HepG2 (cell line): ENCODE measurements around the gene SIGLEC7. TPM values are rescaled to one million over a fixed set of nuclear protein-coding genes. Genes with fewer than 3 reads are reported as not detected.

Experiments
- ATAC-seq: fragments of 200-7000 bp; cut with Tn5 transposase; 3 replicates; pipeline ENCODE4 v1.9.1; 2020; ENCODE audit warnings: mild to moderate bottlenecking, moderate library complexity
- BruUV-seq: library from RNA; stranded (reverse); fragments of 400-500 nt; replicated peaks from 2 replicates; lab custom pipeline; 2021; lab: Mats Ljungman, UMichigan
- CTCF ChIA-PET: fragments of 300-600 bp; formaldehyde crosslinking; extraction: SDS; loops from one replicate; lab custom pipeline; 2021; ENCODE audit warnings: low total read pairs, inconsistent platforms, low intra/inter-chr PET ratio; lab: Yijun Ruan, JAX
- POLR2A ChIA-PET: fragments of 350-600 bp; sonication (Branson Sonifier 250); formaldehyde crosslinking; loops from one replicate; lab custom pipeline; 2020; ENCODE audit warnings: antibody characterized with exemption, inconsistent platforms; lab: Yijun Ruan, JAX
- DNase-seq: peaks from one replicate; pipeline ENCODE4 v3.0.0-alpha.2; 2015; ENCODE audit warnings: low spot score
- FAIRE-seq: peaks from 3 replicates; lab custom pipeline; 2011; peaks lifted over from hg19 to GRCh38; lab: Jason Lieb, UNC
- H2AFZ ChIP-seq: one replicate; pipeline ENCODE4 v1.6.1; 2011; ENCODE audit warnings: low read length, inconsistent platforms
- H3K27ac ChIP-seq: fragments of 300-600 bp; 3 replicates; pipeline ENCODE4 v1.8.0; 2011; ENCODE audit warnings: mixed run types, mild to moderate bottlenecking, mixed read lengths, low read length, inconsistent platforms; ENCODE audit not compliant: insufficient read depth; ENCODE audit errors: extremely low read length
- H3K27me3 ChIP-seq, 2 experiments: fragments of 200-600 bp in 1 of 2; 2 replicates in 1 of 2; 3 replicates in 1 of 2; pipeline versions ENCODE4 v1.6.0 to v1.8.0; 2011; ENCODE audit warnings: low read length in 2 of 2, mild to moderate bottlenecking in 2 of 2, moderate library complexity in 2 of 2, inconsistent platforms in 1 of 2; ENCODE audit not compliant: insufficient read depth in 2 of 2, control insufficient read depth in 1 of 2
- H3K36me3 ChIP-seq, 2 experiments: fragments of 200-600 bp in 1 of 2; replicated peaks in 1 of 2; 2 replicates in 1 of 2; 3 replicates in 1 of 2; pipeline versions ENCODE4 v1.5.1 to v1.8.0; 2011; ENCODE audit warnings: low read length in 2 of 2, inconsistent platforms in 1 of 2; ENCODE audit not compliant: insufficient read depth in 2 of 2, control insufficient read depth in 1 of 2
- H3K4me1 ChIP-seq: 2 replicates; pipeline ENCODE4 v1.5.1; 2012; ENCODE audit warnings: low read length, inconsistent platforms; ENCODE audit not compliant: insufficient read depth
- H3K4me2 ChIP-seq: 2 replicates; pipeline ENCODE4 v1.6.0; 2011; ENCODE audit warnings: low read depth, low read length, inconsistent platforms
- H3K4me3 ChIP-seq, 3 experiments: fragments of 200-600 bp in 1 of 3; sonication (generic), shearing (Covaris generic) in 1 of 3; replicated peaks in 1 of 3; 2 replicates each; pipeline ENCODE4 v1.5.1; 2011 to 2016; ENCODE audit warnings: low read length in 3 of 3, inconsistent platforms in 2 of 3, low read depth in 2 of 3, mild to moderate bottlenecking in 2 of 3, control low read depth in 1 of 3, mixed read lengths in 1 of 3; ENCODE audit not compliant: insufficient read depth in 1 of 3
- H3K79me2 ChIP-seq: one replicate; pipeline ENCODE4 v1.6.1; 2011; ENCODE audit warnings: low read length, inconsistent platforms; ENCODE audit not compliant: insufficient read depth
- H3K9ac ChIP-seq: 2 replicates; pipeline ENCODE4 v1.6.0; 2011; ENCODE audit warnings: mild to moderate bottlenecking, low read depth, low read length, inconsistent platforms; ENCODE audit not compliant: insufficient read depth
- H3K9me3 ChIP-seq: 2 replicates; pipeline ENCODE4 v1.5.1; 2012; ENCODE audit warnings: mild to moderate bottlenecking, low read length
- H4K20me1 ChIP-seq: 2 replicates; pipeline ENCODE4 v1.6.0; 2011; ENCODE audit warnings: inconsistent platforms, mild to moderate bottlenecking, low read length, moderate library complexity; ENCODE audit not compliant: insufficient read depth
- DBP ChIP-seq: sonication (generic); formaldehyde crosslinking; IDR thresholded peaks from 2 replicates; pipeline ENCODE4 v1.4.0; 2020; ENCODE audit warnings: missing genetic modification reagents; ENCODE audit errors: not compliant biosample characterization
- FLYWCH1 ChIP-seq: sonication (generic); formaldehyde crosslinking; IDR thresholded peaks from 2 replicates; pipeline ENCODE4 v1.8.1; 2023; ENCODE audit warnings: mild to moderate bottlenecking, missing genetic modification reagents
- HIVEP1 ChIP-seq: sonication (generic); formaldehyde crosslinking; IDR thresholded peaks from 2 replicates; pipeline ENCODE4 v1.4.0; 2020; ENCODE audit warnings: mild to moderate bottlenecking, missing genetic modification reagents
- HMGA1 ChIP-seq: sonication (generic); formaldehyde crosslinking; conservative IDR thresholded peaks from 2 replicates; pipeline ENCODE4 v1.4.0; 2020; ENCODE audit warnings: missing genetic modification reagents
- MAX ChIP-seq: IDR thresholded peaks from 2 replicates; pipeline ENCODE4 v1.6.1; 2012; ENCODE audit warnings: inconsistent platforms
- NR2F6 ChIP-seq, 2 experiments: IDR thresholded peaks; 2 replicates each; pipeline ENCODE4 v1.6.1; 2016; ENCODE audit warnings: antibody characterized with exemption in 1 of 2, mild to moderate bottlenecking in 1 of 2
- NRL ChIP-seq: sonication (generic); formaldehyde crosslinking; IDR thresholded peaks from 2 replicates; pipeline ENCODE4 v1.5.0; 2020; ENCODE audit warnings: missing genetic modification reagents, mild to moderate bottlenecking, moderate library complexity, borderline replicate concordance
- POGZ ChIP-seq: sonication (generic); formaldehyde crosslinking; IDR thresholded peaks from 2 replicates; pipeline ENCODE4 v1.4.0; 2020; ENCODE audit warnings: mild to moderate bottlenecking, missing genetic modification reagents
- POLR2A ChIP-seq, 2 experiments: IDR thresholded peaks; 2 replicates each; pipeline ENCODE4 v1.6.1; 2011; ENCODE audit warnings: low read depth in 2 of 2, low read length in 2 of 2, mild to moderate bottlenecking in 1 of 2, moderate library complexity in 1 of 2; ENCODE audit not compliant: insufficient read depth in 1 of 2
- SALL1 ChIP-seq: sonication (generic); formaldehyde crosslinking; IDR thresholded peaks from 2 replicates; pipeline ENCODE4 v1.8.0; 2022; ENCODE audit warnings: mild to moderate bottlenecking, missing genetic modification reagents
- SKI ChIP-seq: fragments of 450-650 bp; IDR thresholded peaks from one replicate; pipeline ENCODE4 v1.6.1; 2018; ENCODE audit warnings: mild to moderate bottlenecking; ENCODE audit not compliant: partially characterized antibody
- SOX13 ChIP-seq, 3 experiments: fragments of 450-650 bp in 1 of 3; sonication (generic) in 1 of 3; formaldehyde crosslinking in 1 of 3; IDR thresholded peaks in 2 of 3; conservative IDR thresholded peaks in 1 of 3; 2 replicates each; pipeline versions ENCODE4 v1.5.0 to v1.6.1; 2016 to 2020; ENCODE audit warnings: antibody characterized with exemption in 1 of 3, mild to moderate bottlenecking in 1 of 3, missing compliant biosample characterization in 1 of 3, missing genetic modification reagents in 1 of 3, moderate library complexity in 1 of 3
- TFAP4 ChIP-seq: sonication (generic); IDR thresholded peaks from 2 replicates; pipeline ENCODE4 v1.6.1; 2016; ENCODE audit warnings: low read depth, borderline replicate concordance
- TMF1 ChIP-seq: sonication (generic); formaldehyde crosslinking; IDR thresholded peaks from 2 replicates; pipeline ENCODE4 v1.8.1; 2022; ENCODE audit warnings: low read depth, missing genetic modification reagents
- YEATS4 ChIP-seq: sonication (generic); formaldehyde crosslinking; IDR thresholded peaks from 2 replicates; pipeline ENCODE4 v1.4.0; 2020; ENCODE audit warnings: missing genetic modification reagents, borderline replicate concordance
- ZBED4 ChIP-seq: sonication (generic); formaldehyde crosslinking; IDR thresholded peaks from 2 replicates; pipeline ENCODE4 v1.4.0; 2020; ENCODE audit warnings: missing genetic modification reagents, borderline replicate concordance
- ZFP41 ChIP-seq: sonication (generic); formaldehyde crosslinking; IDR thresholded peaks from 2 replicates; pipeline ENCODE4 v1.4.0; 2020; ENCODE audit warnings: mild to moderate bottlenecking, missing genetic modification reagents, borderline replicate concordance
- ZNF652 ChIP-seq: IDR thresholded peaks from 2 replicates; pipeline ENCODE4 v1.6.1; 2016; ENCODE audit warnings: low read depth, borderline replicate concordance
- ZNF776 ChIP-seq: sonication (generic); formaldehyde crosslinking; IDR thresholded peaks from 2 replicates; pipeline ENCODE4 v1.4.0; 2020; ENCODE audit warnings: mild to moderate bottlenecking, missing genetic modification reagents
- WGBS: methylation state at CpG from one replicate; pipeline ENCODE4 v1.1.6; 2017; ENCODE audit warnings: low lambda C conversion rate; 5-methylcytosine and 5-hydroxymethylcytosine counted together
- in situ Hi-C: cut with HindIII; loops from 2 replicates; pipeline ENCODE4 v1.10.0; 2017; ENCODE audit warnings: low pct_unique_long_range_greater_than_20kb; ENCODE audit not compliant: extremely low pct_ligation_motif_present
- intact Hi-C: fragments of 100-400 bp; cut with micrococcal nuclease; formaldehyde crosslinking; loops from one replicate; pipeline ENCODE4 v1.10.0; 2022; ENCODE audit not compliant: unreplicated experiment
- polyA plus RNA-seq, 8 experiments: library from polyadenylated mRNA; depleted of rRNA in 3 of 8; stranded (reverse) in 7 of 8; unstranded in 1 of 8; fragments of >200 nt; fragmentation: Illumina TruSeq in 4 of 8; extraction: Trizol in 4 of 8; gene quantifications; 2 replicates each; pipeline versions ENCODE4 v1.2.1 to v1.2.3, GENCODE V29; 2011 to 2016; ENCODE audit warnings: low read depth in 4 of 8, missing spikeins in 1 of 8, mixed read lengths in 1 of 8; ENCODE audit not compliant: insufficient read depth in 1 of 8
- total RNA-seq, 5 experiments: library from RNA; depleted of rRNA; stranded (reverse); fragments of >200 nt; fragmentation: Illumina TruSeq; extraction: Trizol; gene quantifications; 2 replicates each; pipeline ENCODE4 v1.2.3, GENCODE V29; 2016; ENCODE audit warnings: low read depth in 1 of 5

The SIGLEC7 gene
- total and polyA plus RNA-seq, 2 of the 13 experiments (the other 11 are each of a cell fraction or from before 2014, with no cell fraction given), result not detected

- H3K9me3 ChIP-seq, result no peaks in the 10 kb centered on the region
- DNase-seq (no peak), FAIRE-seq (no peak)
- in situ Hi-C loops, result no loop called here
- intact Hi-C loops, result no loop called here
- peaks cover 2 to 57% of the 10 kb centered on the region in 2 experiments for H3K27me3 ChIP-seq
- 53% methylated on average over 6 of the region's 6 CpGs for WGBS
- BruUV-seq, result no TSS peak
- POLR2A ChIA-PET, result no interaction called here
- TF ChIP-seq DBP (no peak), YEATS4 (CRISPR knock-in tag) (no peak), TFAP4 (no peak), POGZ (CRISPR knock-in tag) (no peak), NR2F6 (IDR thresholded peaks at IDR 0.05) (no peak), NR2F6 (CRISPR knock-in tag; IDR thresholded peaks at IDR 0.05) (no peak), ZBED4 (CRISPR knock-in tag) (no peak), MAX (no peak), ZNF652 (CRISPR knock-in tag) (no peak), SALL1 (CRISPR knock-in tag) (no peak), ZFP41 (no peak), NRL (no peak), FLYWCH1 (no peak), HMGA1 (no peak), ZNF776 (CRISPR knock-in tag) (no peak), HIVEP1 (CRISPR knock-in tag) (no peak), SKI (no peak), TMF1 (CRISPR knock-in tag) (no peak), POLR2A (IDR thresholded peaks at IDR 0.05; ENCODE audit: insufficient read depth in 1 of 2, low read depth in 2 of 2, low read length in 2 of 2) (no peak), SOX13 (IDR thresholded peaks at IDR 0.05) (no peak), SOX13 (CRISPR knock-in tag; conservative IDR thresholded peaks at IDR 0.05 in 1 of 2, IDR thresholded peaks at IDR 0.05 in 1 of 2) (no peak)
- TF ChIP-seq, all 625 proteins: peak for 0
- no peaks in the 10 kb centered on the region for H4K20me1 ChIP-seq
- no peaks in the 10 kb centered on the region for H3K79me2 ChIP-seq
- no peak overlapping the region for H2AFZ ChIP-seq
- CTCF ChIA-PET, result no interaction called here
- H3K36me3 ChIP-seq, result no peaks in the 10 kb centered on the region
- H3K4me1 ChIP-seq, result no peaks in the 10 kb centered on the region
- H3K9ac ChIP-seq, result no peak overlapping the region
- H3K4me3 ChIP-seq, result no peak overlapping the region
- no peak overlapping the region for H3K27ac ChIP-seq
- no peak for ATAC-seq
- H3K4me2 ChIP-seq, result no peak overlapping the region
Observed at GRCh38 chr19:51120160-51120559, 21.9 kb upstream of the SIGLEC7 start.
